Measurements from ENCODE around the gene PLCB4. TPM values are rescaled to one million over a fixed set of nuclear protein-coding genes. Genes with fewer than 3 reads are reported as not detected.

Gene PLCB4
- polyA plus RNA-seq, 1 experiment = 8.8 TPM

DNA sequence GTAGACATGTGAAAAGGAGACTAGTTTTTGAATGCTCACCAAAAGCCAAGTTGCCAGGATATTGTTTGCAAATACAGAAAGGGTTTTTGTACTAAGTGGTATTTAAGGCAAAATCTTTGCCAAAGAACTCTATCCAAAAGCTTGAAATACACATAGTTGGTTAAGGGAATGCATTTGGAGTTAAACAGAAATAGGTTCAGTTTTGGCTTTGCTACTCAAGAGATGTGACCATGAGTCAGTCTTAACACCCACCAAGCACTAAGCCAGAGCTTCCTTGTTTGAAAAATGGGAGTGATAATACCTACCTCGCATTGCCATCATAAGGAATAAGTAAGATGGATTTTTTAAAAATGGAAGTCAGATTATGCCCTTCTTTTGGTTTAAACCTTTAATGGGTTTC lies 253.8 kb downstream of the PLCB4 start:
- DNase-seq (ENCODE audit: low read depth) = no peak
- Histone ChIP-seq H3K4me3 (ENCODE audit: low read depth, low read length) (no peak overlapping the region), H3K27me3 (ENCODE audit: control insufficient read depth, insufficient read depth, low read length) (no peaks in the 10 kb centered on the region), H3K36me3 (ENCODE audit: control insufficient read depth, insufficient read depth, low read length) (no peaks in the 10 kb centered on the region)
- CTCF ChIA-PET = no interaction called here
- POLR2A ChIA-PET = no interaction called here
- TF ChIP-seq, protein P1, sequence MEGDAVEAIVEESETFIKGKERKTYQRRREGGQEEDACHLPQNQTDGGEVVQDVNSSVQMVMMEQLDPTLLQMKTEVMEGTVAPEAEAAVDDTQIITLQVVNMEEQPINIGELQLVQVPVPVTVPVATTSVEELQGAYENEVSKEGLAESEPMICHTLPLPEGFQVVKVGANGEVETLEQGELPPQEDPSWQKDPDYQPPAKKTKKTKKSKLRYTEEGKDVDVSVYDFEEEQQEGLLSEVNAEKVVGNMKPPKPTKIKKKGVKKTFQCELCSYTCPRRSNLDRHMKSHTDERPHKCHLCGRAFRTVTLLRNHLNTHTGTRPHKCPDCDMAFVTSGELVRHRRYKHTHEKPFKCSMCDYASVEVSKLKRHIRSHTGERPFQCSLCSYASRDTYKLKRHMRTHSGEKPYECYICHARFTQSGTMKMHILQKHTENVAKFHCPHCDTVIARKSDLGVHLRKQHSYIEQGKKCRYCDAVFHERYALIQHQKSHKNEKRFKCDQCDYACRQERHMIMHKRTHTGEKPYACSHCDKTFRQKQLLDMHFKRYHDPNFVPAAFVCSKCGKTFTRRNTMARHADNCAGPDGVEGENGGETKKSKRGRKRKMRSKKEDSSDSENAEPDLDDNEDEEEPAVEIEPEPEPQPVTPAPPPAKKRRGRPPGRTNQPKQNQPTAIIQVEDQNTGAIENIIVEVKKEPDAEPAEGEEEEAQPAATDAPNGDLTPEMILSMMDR (IDR thresholded peaks at IDR 0.05; ENCODE audit: insufficient read depth, low read depth, low read length) = no peak

DNA sequence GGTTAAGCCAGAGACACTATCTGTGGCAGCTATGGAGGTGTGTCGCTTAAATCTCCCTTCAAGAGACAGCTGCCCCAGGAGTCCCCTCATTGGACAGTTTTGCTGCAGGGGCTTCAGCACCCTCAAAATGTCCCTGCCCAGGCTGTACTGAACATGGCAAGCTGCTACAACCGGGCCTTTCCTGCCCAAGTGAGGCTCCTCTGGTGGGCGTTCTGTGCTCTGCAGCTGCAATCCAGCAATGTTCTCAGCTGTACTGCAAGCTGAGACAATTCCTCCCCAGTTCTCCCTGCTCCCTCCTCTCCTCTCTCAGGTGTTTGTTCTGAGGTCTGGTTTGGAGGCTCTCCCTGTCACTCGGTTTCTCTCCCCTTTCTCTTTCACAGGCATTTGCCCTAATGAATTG lies 254.7 kb downstream of the PLCB4 start:
- no peak overlapping the region for H3K4me3 ChIP-seq (ENCODE audit: low read depth, low read length)
- ChIA-PET CTCF (interaction anchor here (1.3 to 2.0 kb wide), 3 partner anchors 11 to 71 kb away, joined by 3 to 6 read pairs (median 6); no protein-coding TSS in a partner anchor), POLR2A (no interaction called here)
- no peaks in the 10 kb centered on the region for H3K27me3 ChIP-seq (ENCODE audit: control insufficient read depth, insufficient read depth, low read length)
- no peak for DNase-seq (ENCODE audit: low read depth)
- TF ChIP-seq, protein P1 (IDR thresholded peaks at IDR 0.05; ENCODE audit: insufficient read depth, low read depth, low read length) = peak; percentile 45
- H3K36me3 ChIP-seq (ENCODE audit: control insufficient read depth, insufficient read depth, low read length) = no peaks in the 10 kb centered on the region

DNA sequence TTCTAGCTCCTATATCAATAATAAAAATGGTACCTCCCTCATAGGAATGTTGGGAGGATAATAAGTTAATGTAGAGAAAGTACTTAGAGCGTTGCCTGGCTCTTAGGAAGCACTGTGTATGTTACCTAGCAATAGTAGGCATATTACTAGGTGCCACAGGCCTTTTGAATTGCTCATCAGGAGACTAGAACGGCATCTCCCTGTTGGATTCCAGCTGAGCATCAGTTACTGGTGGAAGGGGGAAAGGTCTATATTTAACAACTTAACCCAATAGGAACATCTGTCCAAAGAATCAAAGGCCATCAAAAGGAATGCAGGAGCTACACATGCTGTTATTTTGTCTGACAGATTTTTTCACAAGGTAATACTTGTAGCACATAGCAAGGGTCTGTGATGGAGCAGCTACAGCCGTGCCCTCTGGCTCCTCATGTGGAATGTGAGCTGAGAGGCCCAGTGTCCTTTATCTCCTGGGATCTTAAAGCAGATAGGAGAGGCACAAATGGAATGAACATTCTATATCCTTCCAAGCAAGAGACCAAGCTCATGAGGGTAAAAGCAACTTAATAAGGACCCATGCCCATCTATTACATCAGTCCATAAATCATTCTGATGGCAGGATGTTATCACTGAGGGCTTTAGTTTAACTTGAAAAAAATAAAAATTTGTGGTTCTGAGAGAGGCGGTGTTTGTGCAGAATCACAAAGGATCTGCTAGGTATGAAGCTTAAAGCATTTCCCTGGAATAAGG lies 260.6 kb downstream of the PLCB4 start:
- no peak for DNase-seq (ENCODE audit: low read depth)
- POLR2A ChIA-PET = no interaction called here
- H3K4me3 ChIP-seq (ENCODE audit: low read depth, low read length) = no peak overlapping the region
- H3K27me3 ChIP-seq (ENCODE audit: control insufficient read depth, insufficient read depth, low read length) = no peaks in the 10 kb centered on the region
- TF ChIP-seq, protein P1 (IDR thresholded peaks at IDR 0.05; ENCODE audit: insufficient read depth, low read depth, low read length) = no peak
- no peaks in the 10 kb centered on the region for H3K36me3 ChIP-seq (ENCODE audit: control insufficient read depth, insufficient read depth, low read length)
- CTCF ChIA-PET = interaction anchor here (0.6 to 1.2 kb wide), 6 partner anchors 8 to 690 kb away, joined by 3 to 4 read pairs (median 3); no protein-coding TSS in a partner anchor

DNA sequence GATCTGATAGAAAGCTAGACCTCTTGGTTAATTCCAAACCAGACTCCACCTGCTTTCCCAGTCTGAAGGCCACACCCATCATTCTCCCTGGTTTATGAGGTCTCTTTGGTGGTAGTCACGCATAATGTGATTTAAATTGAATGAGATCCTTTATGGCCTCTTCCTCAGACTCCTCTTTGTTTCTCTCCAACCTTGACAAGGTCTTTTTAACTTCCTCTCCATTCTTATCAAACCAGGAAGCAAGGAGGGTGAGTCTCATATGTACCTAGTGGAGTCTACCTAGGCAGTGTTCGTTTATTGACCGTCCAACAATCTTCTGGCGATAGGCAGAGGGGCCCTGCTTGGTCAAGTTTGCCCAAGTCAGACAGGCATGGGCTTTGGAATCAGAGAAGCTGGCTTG lies 261.3 kb downstream of the PLCB4 start:
- Histone ChIP-seq H3K36me3 (ENCODE audit: control insufficient read depth, insufficient read depth, low read length) (no peaks in the 10 kb centered on the region), H3K27me3 (ENCODE audit: control insufficient read depth, insufficient read depth, low read length) (no peaks in the 10 kb centered on the region), H3K4me3 (ENCODE audit: low read depth, low read length) (no peak overlapping the region)
- TF ChIP-seq, protein P1 (IDR thresholded peaks at IDR 0.05; ENCODE audit: insufficient read depth, low read depth, low read length) = no peak
- ChIA-PET CTCF (interaction anchor here (1.7 kb wide), 1 partner anchor 570 kb away, joined by 4 read pairs; no protein-coding TSS in a partner anchor), POLR2A (no interaction called here)
- no peak for DNase-seq (ENCODE audit: low read depth)

DNA sequence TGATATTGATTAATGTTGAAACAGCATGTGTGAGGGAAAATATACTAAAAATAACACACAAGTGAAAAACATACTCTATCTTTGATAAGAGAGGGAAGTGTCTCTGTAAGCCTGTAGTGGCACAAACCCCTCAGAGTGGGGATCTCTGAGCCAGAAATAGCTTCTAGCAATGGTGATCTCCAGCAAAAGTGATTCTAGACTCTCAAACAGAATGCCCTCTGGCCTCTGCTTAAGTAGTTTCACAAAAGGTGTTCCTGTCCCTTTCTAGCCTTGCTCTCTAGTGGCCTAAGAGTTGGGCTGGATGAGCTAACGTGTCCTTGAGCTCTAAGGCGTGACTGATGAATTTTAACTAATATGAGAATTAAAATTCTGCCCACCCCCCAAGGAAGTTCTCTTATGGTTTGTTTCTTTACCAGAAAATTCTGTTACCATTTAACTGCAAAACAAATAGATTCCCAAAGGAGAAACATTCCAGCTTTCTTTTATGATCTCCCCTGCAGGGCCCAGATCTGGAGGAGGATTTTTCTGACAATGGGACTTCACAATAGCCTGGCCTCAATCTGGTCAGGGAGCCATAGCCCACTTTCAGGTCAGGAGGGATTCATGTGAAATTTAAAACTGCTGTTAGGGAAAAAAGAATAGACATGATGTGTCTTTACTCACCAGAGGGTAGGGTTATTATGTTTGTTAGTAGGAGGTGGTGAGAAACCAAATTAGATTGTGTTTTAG lies 263.0 kb downstream of the PLCB4 start:
- TF ChIP-seq, protein P1 (IDR thresholded peaks at IDR 0.05; ENCODE audit: insufficient read depth, low read depth, low read length) = no peak
- CTCF ChIA-PET = interaction anchor here (0.7 to 1.7 kb wide), 4 partner anchors 12 to 572 kb away, joined by 3 to 4 read pairs (median 3); no protein-coding TSS in a partner anchor
- Histone ChIP-seq H3K4me3 (ENCODE audit: low read depth, low read length) (no peak overlapping the region), H3K36me3 (ENCODE audit: control insufficient read depth, insufficient read depth, low read length) (no peaks in the 10 kb centered on the region), H3K27me3 (ENCODE audit: control insufficient read depth, insufficient read depth, low read length) (no peaks in the 10 kb centered on the region)
- POLR2A ChIA-PET = no interaction called here
- DNase-seq (ENCODE audit: low read depth) = no peak

Measured in BJ (cell line).